ENCODE data around the gene SIGLEC10.
"Not testable (repeated sequence)": the region's sequence is repeated elsewhere in the genome, so short reads cannot be mapped to it uniquely, and the experiment has no call there.

SIGLEC10 gene

DNA sequence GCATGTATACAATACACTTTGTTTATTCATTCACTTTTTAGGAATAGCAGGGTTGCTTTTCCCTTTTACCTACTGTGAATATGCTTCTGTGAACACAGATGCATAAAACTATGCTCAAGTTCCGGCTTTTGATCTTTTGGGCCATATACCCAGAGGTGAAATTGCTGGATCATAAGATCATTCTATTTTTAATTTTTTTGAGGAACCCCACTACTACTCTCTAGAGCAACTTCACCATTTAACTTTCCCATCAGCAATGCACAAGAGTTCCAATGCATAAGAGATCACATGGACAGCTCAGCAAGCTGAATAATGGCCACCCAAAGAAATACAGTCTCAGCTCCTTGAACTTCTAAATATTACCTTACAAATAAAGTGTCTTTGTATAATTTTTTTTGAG lies 17.0 kb upstream of the SIGLEC10 start:
- Histone ChIP-seq H3K27ac (ENCODE audit: low read depth, low read length) (no peak overlapping the region), H3K4me1 (ENCODE audit: insufficient read depth, low read length) (no peaks in the 10 kb centered on the region), H3K9me3 (ENCODE audit: insufficient read depth, low read depth, low read length) (no peaks in the 10 kb centered on the region), H3K4me3 (ENCODE audit: low read length) (no peak overlapping the region), H3K36me3 (ENCODE audit: insufficient read depth, low read length) (no peaks in the 10 kb centered on the region), H3K9ac (ENCODE audit: low read depth, low read length) (no peak overlapping the region), H3K27me3 (ENCODE audit: insufficient read depth, low read length) (peaks cover 5% of the 10 kb centered on the region)
- 100% methylated on average over 1 of the region's 1 CpG for WGBS

DNA sequence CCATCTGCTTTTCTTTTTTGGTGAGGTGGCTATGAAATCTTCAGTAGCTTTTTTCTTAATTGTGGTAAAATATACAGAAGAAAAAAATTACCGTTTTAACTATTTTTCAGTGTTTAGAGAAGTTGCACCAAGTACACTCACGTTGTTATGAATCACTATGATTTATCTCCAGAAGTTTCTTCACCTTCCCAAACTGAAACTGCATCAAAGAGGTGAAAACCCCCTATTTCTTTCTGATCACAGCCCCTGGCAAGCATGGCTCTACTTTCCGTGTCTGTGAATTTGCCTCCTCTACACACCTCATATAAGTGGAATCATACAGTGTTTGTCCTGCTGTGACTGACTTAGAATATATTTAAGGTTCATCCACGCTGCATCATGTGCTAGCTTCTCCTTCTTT lies 15.6 kb upstream of the SIGLEC10 start:
- Histone ChIP-seq H3K4me1 (ENCODE audit: insufficient read depth, low read length) (no peaks in the 10 kb centered on the region), H3K9me3 (ENCODE audit: insufficient read depth, low read depth, low read length) (no peaks in the 10 kb centered on the region), H3K27ac (ENCODE audit: low read depth, low read length) (no peak overlapping the region), H3K27me3 (ENCODE audit: insufficient read depth, low read length) (peaks cover 5% of the 10 kb centered on the region), H3K9ac (ENCODE audit: low read depth, low read length) (no peak overlapping the region), H3K36me3 (ENCODE audit: insufficient read depth, low read length) (no peaks in the 10 kb centered on the region), H3K4me3 (ENCODE audit: low read length) (no peak overlapping the region)
- 88% methylated on average over 3 of the region's 4 CpGs for WGBS

DNA sequence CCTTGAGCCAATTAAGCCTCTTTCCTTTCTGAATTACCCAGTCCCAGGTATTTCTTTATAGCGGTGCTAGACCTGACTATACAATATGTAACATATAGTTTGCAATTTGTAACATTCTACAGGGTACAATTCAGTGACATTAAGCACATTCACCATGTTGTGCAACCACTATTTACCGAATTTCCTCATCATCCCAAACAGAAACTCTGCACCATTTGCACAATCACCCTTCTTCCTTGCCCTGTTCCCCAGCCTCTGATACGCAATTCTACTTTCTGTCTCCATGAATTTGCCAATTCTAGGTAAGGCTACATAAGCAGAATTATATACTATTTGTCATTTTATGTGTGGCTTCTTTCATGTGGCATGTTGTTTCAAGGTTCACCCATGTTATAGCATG lies 13.7 kb upstream of the SIGLEC10 start:
- Histone ChIP-seq H3K27me3 (ENCODE audit: insufficient read depth, low read length) (peaks cover 2% of the 10 kb centered on the region; the same call in 1 of the 2 replicates), H3K9ac (ENCODE audit: low read depth, low read length) (no peak overlapping the region), H3K36me3 (ENCODE audit: insufficient read depth, low read length) (no peaks in the 10 kb centered on the region), H3K27ac (ENCODE audit: low read depth, low read length) (no peak overlapping the region), H3K4me1 (ENCODE audit: insufficient read depth, low read length) (no peaks in the 10 kb centered on the region), H3K4me3 (ENCODE audit: low read length) (no peak overlapping the region), H3K9me3 (ENCODE audit: insufficient read depth, low read depth, low read length) (no peaks in the 10 kb centered on the region)
- WGBS = 69% methylated on average over 2 of the region's 3 CpGs

DNA sequence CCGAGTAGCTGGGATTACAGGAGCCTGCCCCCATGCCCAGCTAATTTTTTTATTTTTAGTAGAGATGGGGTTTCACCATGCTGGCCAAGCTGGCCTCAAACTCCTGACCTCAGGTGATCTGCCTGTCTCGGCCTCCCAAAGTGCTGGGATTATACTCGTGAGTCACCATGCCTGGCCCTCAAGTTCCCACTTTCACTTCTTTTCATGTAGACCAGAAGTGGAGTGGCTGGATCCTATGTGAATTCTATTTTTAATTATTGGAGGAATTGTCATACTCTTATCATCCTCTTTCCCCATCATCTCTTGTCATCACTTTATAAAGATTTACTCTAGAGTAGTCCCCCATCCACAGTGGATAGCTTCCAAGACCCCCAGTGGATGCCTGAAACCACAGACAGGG lies 12.8 kb upstream of the SIGLEC10 start:
- H3K27ac ChIP-seq (ENCODE audit: low read depth, low read length) = no peak overlapping the region
- no peaks in the 10 kb centered on the region for H3K4me1 ChIP-seq (ENCODE audit: insufficient read depth, low read length)
- no peaks in the 10 kb centered on the region for H3K27me3 ChIP-seq (ENCODE audit: insufficient read depth, low read length)
- no peaks in the 10 kb centered on the region for H3K36me3 ChIP-seq (ENCODE audit: insufficient read depth, low read length)
- no peaks in the 10 kb centered on the region for H3K9me3 ChIP-seq (ENCODE audit: insufficient read depth, low read depth, low read length)
- H3K9ac ChIP-seq (ENCODE audit: low read depth, low read length) = no peak overlapping the region
- WGBS = 73% methylated on average over 3 of the region's 3 CpGs
- no peak overlapping the region for H3K4me3 ChIP-seq (ENCODE audit: low read length)

DNA sequence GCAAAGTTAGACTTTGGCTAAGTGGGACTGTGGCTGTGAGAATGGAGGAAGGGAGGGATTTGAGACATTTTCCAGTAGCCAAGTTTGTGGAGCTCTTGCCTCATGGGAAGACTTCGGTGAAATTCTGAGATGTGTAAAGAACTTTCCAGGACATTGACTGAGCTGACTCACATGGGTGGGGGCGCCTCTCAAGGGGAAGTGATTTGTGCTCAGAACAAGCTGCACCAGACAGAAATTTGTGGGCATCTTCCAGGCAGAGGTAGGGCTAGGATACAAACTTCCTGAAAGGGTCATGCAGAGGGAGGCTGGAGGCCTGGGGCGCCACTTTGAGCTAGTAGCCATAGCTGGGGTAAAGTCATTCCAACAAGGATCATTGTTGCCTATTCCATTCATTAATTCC lies 9.8 kb upstream of the SIGLEC10 start:
- Histone ChIP-seq H3K9ac (ENCODE audit: low read depth, low read length) (no peak overlapping the region), H3K27ac (ENCODE audit: low read depth, low read length) (no peak overlapping the region), H3K4me3 (ENCODE audit: low read length) (no peak overlapping the region), H3K36me3 (ENCODE audit: insufficient read depth, low read length) (no peaks in the 10 kb centered on the region), H3K27me3 (ENCODE audit: insufficient read depth, low read length) (no peaks in the 10 kb centered on the region), H3K4me1 (ENCODE audit: insufficient read depth, low read length) (no peaks in the 10 kb centered on the region), H3K9me3 (ENCODE audit: insufficient read depth, low read depth, low read length) (no peaks in the 10 kb centered on the region)
- 87% methylated on average over 3 of the region's 3 CpGs for WGBS

DNA sequence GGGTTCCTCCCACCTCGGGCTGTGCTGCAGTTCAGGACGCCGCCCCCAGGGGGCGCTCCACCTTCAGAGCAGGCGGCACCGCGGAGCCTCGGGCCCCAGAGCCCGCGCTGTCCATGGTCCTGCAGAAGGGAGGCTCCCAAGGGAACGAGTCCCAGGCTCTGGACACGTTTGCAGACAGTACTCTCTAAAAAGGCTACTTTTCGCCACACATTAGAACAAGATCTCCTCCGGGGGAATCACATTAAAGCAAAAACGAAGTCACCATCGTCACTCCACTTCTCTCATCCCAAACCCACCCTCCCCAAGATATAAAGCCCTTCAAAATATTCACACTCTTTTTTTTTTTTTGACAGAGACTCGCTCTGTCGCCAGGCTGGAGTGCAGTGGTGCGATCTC lies 4.6 kb upstream of the SIGLEC10 start:
- Histone ChIP-seq H3K36me3 (ENCODE audit: insufficient read depth, low read length) (no peaks in the 10 kb centered on the region), H3K27ac (ENCODE audit: low read depth, low read length) (no peak overlapping the region), H3K27me3 (ENCODE audit: insufficient read depth, low read length) (peaks cover 11% of the 10 kb centered on the region), H3K9me3 (ENCODE audit: insufficient read depth, low read depth, low read length) (no peaks in the 10 kb centered on the region), H3K4me1 (ENCODE audit: insufficient read depth, low read length) (no peaks in the 10 kb centered on the region), H3K9ac (ENCODE audit: low read depth, low read length) (no peak overlapping the region), H3K4me3 (ENCODE audit: low read length) (peak overlapping the region; percentile 52)
- 9% methylated on average over 19 of the region's 19 CpGs for WGBS

DNA sequence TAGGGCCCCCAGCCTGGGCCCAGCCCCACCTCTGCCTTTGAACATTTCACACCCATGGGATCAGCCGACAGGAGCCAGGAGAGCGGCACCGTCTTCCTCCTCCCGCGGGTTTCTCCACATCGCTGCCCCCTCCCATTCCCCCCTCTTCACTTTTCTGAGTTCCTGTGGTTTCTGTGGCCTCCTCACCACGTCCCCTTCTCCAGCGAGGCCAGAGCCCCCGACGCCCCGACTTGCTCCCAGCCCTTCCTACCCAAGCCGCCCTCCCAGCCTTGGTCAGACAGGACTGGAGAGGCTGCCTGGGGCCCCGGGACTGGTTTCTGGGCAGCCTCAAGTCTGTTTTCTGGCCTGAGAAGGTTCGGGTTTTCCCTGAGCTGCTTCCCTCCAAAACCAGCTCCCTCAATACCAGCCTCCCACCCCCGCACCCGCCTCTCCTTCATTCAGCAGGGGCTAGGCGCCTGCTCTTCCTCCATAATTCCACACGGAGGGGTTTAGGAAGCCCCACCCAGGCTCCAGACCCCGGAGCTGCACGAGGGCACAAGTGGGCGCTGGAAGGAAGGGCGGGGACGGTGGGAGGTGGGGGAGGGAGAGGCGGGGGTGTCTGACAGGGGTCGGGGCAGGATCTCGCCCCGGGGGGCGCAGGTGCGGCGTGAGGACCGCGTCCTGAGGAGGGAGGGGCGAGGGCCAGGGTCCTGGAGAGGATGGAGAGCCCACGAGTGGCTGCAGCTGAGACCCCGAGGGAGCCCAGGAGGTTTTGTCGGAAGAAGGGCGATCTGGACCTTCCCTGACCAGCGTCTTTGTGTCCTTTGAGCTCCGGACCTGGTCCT lies 4.0 kb upstream of the SIGLEC10 start:
- no peaks in the 10 kb centered on the region for H3K4me1 ChIP-seq (ENCODE audit: insufficient read depth, low read length)
- peaks cover 11% of the 10 kb centered on the region for H3K27me3 ChIP-seq (ENCODE audit: insufficient read depth, low read length)
- no peak overlapping the region for H3K27ac ChIP-seq (ENCODE audit: low read depth, low read length)
- no peak overlapping the region for H3K9ac ChIP-seq (ENCODE audit: low read depth, low read length)
- peak overlapping the region; percentile 52 for H3K4me3 ChIP-seq (ENCODE audit: low read length)
- 19% methylated on average over 38 of the region's 39 CpGs for WGBS
- no peaks in the 10 kb centered on the region for H3K9me3 ChIP-seq (ENCODE audit: insufficient read depth, low read depth, low read length)
- H3K36me3 ChIP-seq (ENCODE audit: insufficient read depth, low read length) = no peaks in the 10 kb centered on the region

DNA sequence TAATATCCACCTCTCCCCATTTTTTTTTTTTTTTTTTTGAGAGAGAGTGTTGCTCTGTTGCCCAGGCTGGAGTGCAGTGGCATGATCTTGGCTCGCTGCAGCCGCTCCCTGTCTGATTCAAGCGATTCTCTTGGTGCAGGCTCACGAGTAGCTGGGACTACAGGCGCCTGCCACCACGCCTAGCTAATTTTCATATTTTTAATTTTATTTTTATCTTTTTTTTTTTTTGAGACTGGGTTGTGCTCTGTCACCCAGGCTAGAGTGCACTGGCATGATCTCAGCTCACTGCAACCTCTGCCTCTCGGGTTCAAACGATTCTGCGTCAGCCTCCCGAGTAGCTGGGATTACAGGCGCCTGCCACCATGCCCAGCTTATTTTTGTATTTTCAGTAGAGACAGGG lies 3.1 kb upstream of the SIGLEC10 start:
- H3K4me1 ChIP-seq (ENCODE audit: insufficient read depth, low read length); H3K9me3 ChIP-seq (ENCODE audit: insufficient read depth, low read depth, low read length); H3K9ac ChIP-seq (ENCODE audit: low read depth, low read length); H3K27ac ChIP-seq (ENCODE audit: low read depth, low read length); H3K4me3 ChIP-seq (ENCODE audit: low read length); H3K36me3 ChIP-seq (ENCODE audit: insufficient read depth, low read length): not testable (repeated sequence)
- WGBS = 92% methylated on average over 9 of the region's 11 CpGs
- H3K27me3 ChIP-seq (ENCODE audit: insufficient read depth, low read length) = peaks cover 11% of the 10 kb centered on the region

DNA sequence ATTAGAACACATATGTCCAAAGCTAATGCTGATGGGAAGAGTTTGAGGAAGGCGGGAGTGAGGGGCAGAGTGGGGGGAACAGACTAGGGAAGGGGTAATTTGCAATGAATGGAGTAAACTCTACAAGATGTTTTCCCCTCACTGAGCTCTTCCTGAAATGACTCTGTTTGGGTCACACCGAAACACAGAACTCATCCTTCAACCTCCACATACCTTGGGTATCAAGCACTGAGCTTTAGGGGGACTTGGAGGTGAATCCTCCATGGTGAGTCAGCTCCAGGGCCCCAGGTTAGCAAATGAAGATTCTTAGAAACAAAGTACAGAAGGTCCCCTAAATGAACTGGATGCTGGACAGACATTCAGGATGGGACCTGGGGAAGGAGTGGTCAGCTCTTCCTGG lies 1.3 kb upstream of the SIGLEC10 start:
- Histone ChIP-seq H3K27ac (ENCODE audit: low read depth, low read length) (no peak overlapping the region), H3K9me3 (ENCODE audit: insufficient read depth, low read depth, low read length) (no peaks in the 10 kb centered on the region), H3K27me3 (ENCODE audit: insufficient read depth, low read length) (peaks cover 11% of the 10 kb centered on the region), H3K36me3 (ENCODE audit: insufficient read depth, low read length) (no peaks in the 10 kb centered on the region), H3K9ac (ENCODE audit: low read depth, low read length) (no peak overlapping the region), H3K4me3 (ENCODE audit: low read length) (no peak overlapping the region), H3K4me1 (ENCODE audit: insufficient read depth, low read length) (no peaks in the 10 kb centered on the region)
- WGBS = 91% methylated on average over 2 of the region's 2 CpGs

DNA sequence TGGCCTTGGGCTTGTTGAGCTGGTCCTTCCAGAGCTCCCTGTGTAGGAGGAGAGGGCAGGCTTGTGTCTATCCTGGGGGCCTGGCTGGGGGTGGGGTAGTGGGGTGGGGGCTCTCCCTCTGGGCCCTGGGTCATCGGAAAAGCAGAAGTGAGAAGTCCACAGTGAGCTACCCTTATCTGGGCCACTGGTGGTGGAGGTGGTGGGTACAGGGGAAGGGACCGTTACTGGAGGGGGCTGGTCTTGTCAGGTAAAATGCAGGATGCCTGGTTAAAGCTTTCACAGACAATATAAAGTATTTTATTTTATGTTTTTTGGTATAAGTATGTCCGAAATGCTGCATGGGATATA lies 342 bp upstream of the SIGLEC10 start:
- no peak overlapping the region for H3K4me3 ChIP-seq (ENCODE audit: low read length)
- H3K4me1 ChIP-seq (ENCODE audit: insufficient read depth, low read length) = no peaks in the 10 kb centered on the region
- no peaks in the 10 kb centered on the region for H3K36me3 ChIP-seq (ENCODE audit: insufficient read depth, low read length)
- peaks cover 11% of the 10 kb centered on the region for H3K27me3 ChIP-seq (ENCODE audit: insufficient read depth, low read length)
- no peak overlapping the region for H3K9ac ChIP-seq (ENCODE audit: low read depth, low read length)
- WGBS = 94% methylated on average over 2 of the region's 3 CpGs
- H3K27ac ChIP-seq (ENCODE audit: low read depth, low read length) = no peak overlapping the region
- no peaks in the 10 kb centered on the region for H3K9me3 ChIP-seq (ENCODE audit: insufficient read depth, low read depth, low read length)

DNA sequence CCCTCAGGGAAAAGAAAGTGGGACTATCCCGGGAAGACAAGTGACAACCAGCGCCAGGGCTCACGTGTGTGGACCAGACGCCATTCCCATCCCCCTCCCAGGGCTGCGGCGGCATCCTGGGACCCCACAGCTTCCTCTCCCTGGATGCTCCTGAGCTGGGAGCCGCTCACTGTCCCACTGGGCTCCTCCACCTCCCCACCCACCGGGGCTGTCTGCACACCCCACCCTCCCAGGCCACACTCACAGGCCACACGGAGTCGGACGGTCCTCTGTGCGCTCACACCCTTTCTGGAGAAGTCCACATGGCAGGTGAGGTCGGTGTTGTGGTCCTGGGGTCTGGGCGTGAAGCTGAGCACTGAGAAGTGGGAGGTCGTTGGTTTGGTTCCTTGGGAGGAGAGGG lies 1.0 kb downstream of the SIGLEC10 start:
- not testable (repeated sequence) for H3K27me3 ChIP-seq (ENCODE audit: insufficient read depth, low read length); H3K4me3 ChIP-seq (ENCODE audit: low read length); H3K9me3 ChIP-seq (ENCODE audit: insufficient read depth, low read depth, low read length); H3K36me3 ChIP-seq (ENCODE audit: insufficient read depth, low read length); H3K4me1 ChIP-seq (ENCODE audit: insufficient read depth, low read length); H3K27ac ChIP-seq (ENCODE audit: low read depth, low read length); H3K9ac ChIP-seq (ENCODE audit: low read depth, low read length)
- WGBS = 92% methylated on average over 12 of the region's 15 CpGs

DNA sequence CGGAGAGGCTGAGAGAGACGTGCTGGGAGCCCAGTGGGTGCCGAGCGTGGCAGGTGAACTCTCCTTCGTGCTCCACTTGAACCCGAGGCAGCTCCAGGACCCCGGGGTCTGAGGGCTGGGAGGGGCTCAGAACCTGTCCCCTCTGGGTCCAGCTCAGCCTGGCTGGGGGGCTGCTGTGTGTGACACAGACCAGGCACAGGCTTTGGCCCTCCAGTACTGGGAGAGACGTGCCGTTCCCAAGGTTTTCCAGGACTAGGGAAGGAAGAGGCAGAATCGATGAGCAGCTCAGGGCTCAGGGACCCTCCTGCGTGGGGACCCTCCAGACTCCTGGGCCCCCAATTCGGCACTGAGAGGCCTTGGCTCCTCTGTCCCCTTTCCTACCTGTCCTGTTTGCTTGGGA lies 2.3 kb downstream of the SIGLEC10 start:
- Histone ChIP-seq H3K9ac (ENCODE audit: low read depth, low read length) (no peak overlapping the region), H3K27me3 (ENCODE audit: insufficient read depth, low read length) (peaks cover 1% of the 10 kb centered on the region; the same call in 1 of the 2 replicates), H3K9me3 (ENCODE audit: insufficient read depth, low read depth, low read length) (no peaks in the 10 kb centered on the region), H3K36me3 (ENCODE audit: insufficient read depth, low read length) (no peaks in the 10 kb centered on the region), H3K4me3 (ENCODE audit: low read length) (no peak overlapping the region), H3K27ac (ENCODE audit: low read depth, low read length) (no peak overlapping the region), H3K4me1 (ENCODE audit: insufficient read depth, low read length) (no peaks in the 10 kb centered on the region)
- 94% methylated on average over 12 of the region's 12 CpGs for WGBS

Measured in HUES64 (cell line).